ENCODE measurements around the gene CDH13.
"Not testable (repeated sequence)": the region's sequence is repeated elsewhere in the genome, so short reads cannot be mapped to it uniquely, and the experiment has no call there.

CDH13 gene

GRCh38 chr16:82899731-82900450 is 273.1 kb downstream of the CDH13 start:
- FAIRE-seq, result no peak

GRCh38 chr16:82900559-82900958 is 273.8 kb downstream of the CDH13 start:
- no peak for FAIRE-seq

- no peak for FAIRE-seq
Measured at GRCh38 chr16:82911925-82912324, 285.2 kb downstream of the CDH13 start.

GRCh38 chr16:82915139-82915824 is 288.5 kb downstream of the CDH13 start:
- no peak for FAIRE-seq

GRCh38 chr16:82917886-82918595 is 291.3 kb downstream of the CDH13 start:
- no peak for FAIRE-seq

- FAIRE-seq, result no peak
Measured at GRCh38 chr16:82924075-82924854, 297.5 kb downstream of the CDH13 start.

- FAIRE-seq, result no peak
Measured at GRCh38 chr16:82926500-82926899, 299.7 kb downstream of the CDH13 start.

- FAIRE-seq, result not testable (repeated sequence)
Measured at GRCh38 chr16:82933933-82934332, 307.2 kb downstream of the CDH13 start.

GRCh38 chr16:82935766-82936165 is 309.0 kb downstream of the CDH13 start:
- no peak for FAIRE-seq

- FAIRE-seq, result no peak
Measured at GRCh38 chr16:82936941-82937551, 310.3 kb downstream of the CDH13 start.

GRCh38 chr16:82937926-82938520 is 311.3 kb downstream of the CDH13 start:
- no peak for FAIRE-seq

- FAIRE-seq, result no peak
Measured at GRCh38 chr16:82943371-82943770, 316.6 kb downstream of the CDH13 start.

GRCh38 chr16:82945420-82946101 is 318.8 kb downstream of the CDH13 start:
- no peak for FAIRE-seq

GRCh38 chr16:82947698-82948097 is 320.9 kb downstream of the CDH13 start:
- no peak for FAIRE-seq

GRCh38 chr16:82949016-82949415 is 322.2 kb downstream of the CDH13 start:
- no peak for FAIRE-seq

GRCh38 chr16:82953517-82953916 is 326.7 kb downstream of the CDH13 start:
- FAIRE-seq, result no peak

- FAIRE-seq, result no peak
Measured at GRCh38 chr16:82954224-82954929, 327.6 kb downstream of the CDH13 start.

- FAIRE-seq, result no peak
Measured at GRCh38 chr16:82955741-82956348, 329.1 kb downstream of the CDH13 start.

GRCh38 chr16:82957212-82957611 is 330.4 kb downstream of the CDH13 start:
- no peak for FAIRE-seq

GRCh38 chr16:82960918-82961317 is 334.1 kb downstream of the CDH13 start:
- FAIRE-seq, result no peak
